Liver (tissue), 9 donors: ENCODE results near the gene LRRC8A. TPM values are rescaled to one million over a fixed set of nuclear protein-coding genes. Genes with fewer than 3 reads are reported as not detected.

Source experiments
- DNase-seq: peaks from one replicate; pipeline ENCODE4 v3.0.0-alpha.2; 2017; ENCODE audit warnings: low spot score
- H3K27ac ChIP-seq, 2 donors: one replicate each; pipeline ENCODE4 v1.7.0; 2013; ENCODE audit warnings: inconsistent platforms in 2 of 2, low read length in 2 of 2, control low read depth in 1 of 2, low read depth in 1 of 2, mild to moderate bottlenecking in 1 of 2
- H3K27me3 ChIP-seq, 4 donors: one replicate each; pipeline versions ENCODE4 v1.6.1 to v1.7.0; 2013; ENCODE audit warnings: low read length in 3 of 4, inconsistent platforms in 1 of 4, mild to moderate bottlenecking in 1 of 4, moderate library complexity in 1 of 4; ENCODE audit not compliant: control insufficient read depth in 4 of 4, insufficient read depth in 4 of 4
- H3K36me3 ChIP-seq, 4 donors: one replicate each; pipeline versions ENCODE4 v1.6.1 to v1.7.0; 2013; ENCODE audit warnings: low read length in 3 of 4, mild to moderate bottlenecking in 3 of 4, low read depth in 1 of 4, moderate library complexity in 1 of 4; ENCODE audit not compliant: control insufficient read depth in 4 of 4, insufficient read depth in 3 of 4
- H3K4me1 ChIP-seq, 4 donors: one replicate each; pipeline versions ENCODE4 v1.6.1 to v1.7.0; 2013; ENCODE audit warnings: low read length in 3 of 4, mild to moderate bottlenecking in 3 of 4, moderate library complexity in 1 of 4; ENCODE audit not compliant: control insufficient read depth in 4 of 4, insufficient read depth in 4 of 4
- H3K4me3 ChIP-seq, 3 donors: one replicate each; pipeline versions ENCODE4 v1.6.1 to v1.7.0; 2013; ENCODE audit warnings: low read length in 3 of 3, control low read depth in 1 of 3, low read depth in 1 of 3, mild to moderate bottlenecking in 1 of 3
- H3K9ac ChIP-seq, 2 donors: one replicate each; pipeline ENCODE4 v1.7.0; 2013; ENCODE audit warnings: low read length in 2 of 2, mild to moderate bottlenecking in 2 of 2, moderate library complexity in 2 of 2, control low read depth in 1 of 2, low read depth in 1 of 2
- H3K9me3 ChIP-seq, 4 donors: one replicate each; pipeline versions ENCODE4 v1.6.1 to v1.7.0; 2013; ENCODE audit warnings: low read length in 3 of 4; ENCODE audit not compliant: control insufficient read depth in 4 of 4
- ATF3 ChIP-seq: IDR thresholded peaks from 2 replicates; pipeline ENCODE4 v1.6.1; 2016; ENCODE audit warnings: antibody characterized with exemption
- CTCF ChIP-seq: fragments of 150-350 bp; IDR thresholded peaks from 2 replicates; pipeline ENCODE4 v1.5.1; 2017; ENCODE audit warnings: improper control_type of control experiment, low read depth, low read length; ENCODE audit not compliant: missing input control
- EGR1 ChIP-seq, 2 donors: IDR thresholded peaks; 2 replicates each; pipeline ENCODE4 v1.6.1; 2016 to 2018; ENCODE audit warnings: antibody characterized with exemption in 2 of 2, low read depth in 2 of 2
- FOXA1 ChIP-seq: IDR thresholded peaks from 2 replicates; pipeline ENCODE4 v1.6.1; 2016; ENCODE audit warnings: antibody characterized with exemption
- FOXA2 ChIP-seq: IDR thresholded peaks from 2 replicates; pipeline ENCODE4 v1.6.1; 2016; ENCODE audit warnings: antibody characterized with exemption
- HNF4A ChIP-seq, 2 donors: conservative IDR thresholded peaks; 2 replicates each; pipeline ENCODE4 v1.6.1; 2016; ENCODE audit warnings: antibody characterized with exemption in 2 of 2, mild to moderate bottlenecking in 2 of 2
- HNF4G ChIP-seq: IDR thresholded peaks from 2 replicates; pipeline ENCODE4 v1.6.1; 2016; ENCODE audit warnings: antibody characterized with exemption
- JUND ChIP-seq, 2 donors: IDR thresholded peaks; 2 replicates each; pipeline ENCODE4 v1.6.1; 2016; ENCODE audit warnings: antibody characterized with exemption in 2 of 2
- MAX ChIP-seq: IDR thresholded peaks from 2 replicates; pipeline ENCODE4 v1.6.1; 2016; ENCODE audit warnings: antibody characterized with exemption
- NR2F2 ChIP-seq: IDR thresholded peaks from 2 replicates; pipeline ENCODE4 v1.6.1; 2016; ENCODE audit warnings: antibody characterized with exemption
- RXRA ChIP-seq, 2 donors: IDR thresholded peaks; 2 replicates each; pipeline ENCODE4 v1.6.1; 2017 to 2018; ENCODE audit warnings: antibody characterized with exemption in 2 of 2, mild to moderate bottlenecking in 1 of 2
- SP1 ChIP-seq: IDR thresholded peaks from 2 replicates; pipeline ENCODE4 v1.6.1; 2018; ENCODE audit warnings: antibody characterized with exemption, mild to moderate bottlenecking
- TAF1 ChIP-seq: conservative IDR thresholded peaks from 2 replicates; pipeline ENCODE4 v1.6.1; 2016; ENCODE audit warnings: antibody characterized with exemption, mild to moderate bottlenecking
- YY1 ChIP-seq: IDR thresholded peaks from 2 replicates; pipeline ENCODE4 v1.6.1; 2016; ENCODE audit warnings: antibody characterized with exemption, mild to moderate bottlenecking
- ZBTB33 ChIP-seq: IDR thresholded peaks from 2 replicates; pipeline ENCODE4 v1.6.1; 2016; ENCODE audit warnings: antibody characterized with exemption
- WGBS: extraction: QIAGEN DNeasy Blood & Tissue Kit; methylation state at CpG from one replicate; pipeline ENCODE4 v1.1.7; 2013; 5-methylcytosine and 5-hydroxymethylcytosine counted together
- polyA plus RNA-seq, 2 donors: library from polyadenylated mRNA; stranded (reverse) in 1 of 2; unstranded in 1 of 2; fragments of 200-250 nt in 1 of 2; fragments of >200 nt in 1 of 2; fragmentation: Nextera tagmentation in 1 of 2; extraction: Ambion mirVana in 1 of 2; gene quantifications; one replicate each; pipeline versions ENCODE4 v1.2.1 to v1.2.3, GENCODE V29; 2013 to 2015
- total RNA-seq, 2 donors: library from RNA; depleted of rRNA; stranded (reverse); fragments of >200 nt; gene quantifications; one replicate each; pipeline ENCODE4 v1.2.3, GENCODE V29; 2014
- TF ChIP-seq, protein P1 (sequence below): IDR thresholded peaks from 2 replicates; pipeline ENCODE4 v1.6.1; 2016; ENCODE audit warnings: antibody characterized with exemption, mild to moderate bottlenecking
- donor health status: healthy.
- donor health status: healthy.
- donor health status: healthy.
- donor health status: healthy.
- donor health status: healthy.

Gene LRRC8A
- total and polyA plus RNA-seq, 4 donors, result 14.6 to 22.8 (median 17.9) TPM

- Histone ChIP-seq H3K4me3 (peak overlapping the region; percentile 61 to 78 (median 74)), H3K4me1 (peaks cover 6 to 21% (median 15%) of the 10 kb centered on the region in 4 donors), H3K9ac (peak overlapping the region; percentile 33 to 53), H3K27me3 (no peaks in the 10 kb centered on the region), H3K36me3 (peaks cover 0 to 9% (median 5%) of the 10 kb centered on the region in 4 donors), H3K9me3 (no peaks in the 10 kb centered on the region), H3K27ac (peak overlapping the region; percentile 90 to 91)
- DNase-seq, result no peak
- TF ChIP-seq EGR1 (IDR thresholded peaks at IDR 0.05; ENCODE audit: low read depth in 2 of 2) (no peak), MAX (no peak), TAF1 (no peak), CTCF (no peak), ATF3 (no peak), RXRA (IDR thresholded peaks at IDR 0.05) (no peak), SP1 (no peak), HNF4A (conservative IDR thresholded peaks at IDR 0.05) (no peak), NR2F2 (no peak), FOXA1 (no peak), YY1 (no peak), FOXA2 (no peak), ZBTB33 (no peak), JUND (IDR thresholded peaks at IDR 0.05) (no peak), HNF4G (no peak)
- TF ChIP-seq, protein P1, sequence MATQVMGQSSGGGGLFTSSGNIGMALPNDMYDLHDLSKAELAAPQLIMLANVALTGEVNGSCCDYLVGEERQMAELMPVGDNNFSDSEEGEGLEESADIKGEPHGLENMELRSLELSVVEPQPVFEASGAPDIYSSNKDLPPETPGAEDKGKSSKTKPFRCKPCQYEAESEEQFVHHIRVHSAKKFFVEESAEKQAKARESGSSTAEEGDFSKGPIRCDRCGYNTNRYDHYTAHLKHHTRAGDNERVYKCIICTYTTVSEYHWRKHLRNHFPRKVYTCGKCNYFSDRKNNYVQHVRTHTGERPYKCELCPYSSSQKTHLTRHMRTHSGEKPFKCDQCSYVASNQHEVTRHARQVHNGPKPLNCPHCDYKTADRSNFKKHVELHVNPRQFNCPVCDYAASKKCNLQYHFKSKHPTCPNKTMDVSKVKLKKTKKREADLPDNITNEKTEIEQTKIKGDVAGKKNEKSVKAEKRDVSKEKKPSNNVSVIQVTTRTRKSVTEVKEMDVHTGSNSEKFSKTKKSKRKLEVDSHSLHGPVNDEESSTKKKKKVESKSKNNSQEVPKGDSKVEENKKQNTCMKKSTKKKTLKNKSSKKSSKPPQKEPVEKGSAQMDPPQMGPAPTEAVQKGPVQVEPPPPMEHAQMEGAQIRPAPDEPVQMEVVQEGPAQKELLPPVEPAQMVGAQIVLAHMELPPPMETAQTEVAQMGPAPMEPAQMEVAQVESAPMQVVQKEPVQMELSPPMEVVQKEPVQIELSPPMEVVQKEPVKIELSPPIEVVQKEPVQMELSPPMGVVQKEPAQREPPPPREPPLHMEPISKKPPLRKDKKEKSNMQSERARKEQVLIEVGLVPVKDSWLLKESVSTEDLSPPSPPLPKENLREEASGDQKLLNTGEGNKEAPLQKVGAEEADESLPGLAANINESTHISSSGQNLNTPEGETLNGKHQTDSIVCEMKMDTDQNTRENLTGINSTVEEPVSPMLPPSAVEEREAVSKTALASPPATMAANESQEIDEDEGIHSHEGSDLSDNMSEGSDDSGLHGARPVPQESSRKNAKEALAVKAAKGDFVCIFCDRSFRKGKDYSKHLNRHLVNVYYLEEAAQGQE, result no peak
- WGBS, result under 1% methylated on average over 20 of the region's 20 CpGs
Measured at GRCh38 chr9:128947277-128947526, 65.3 kb downstream of the LRRC8A start.
